CD14-positive monocyte (primary cell): ENCODE results near the gene GIGYF1. TPM values are rescaled to one million over a fixed set of nuclear protein-coding genes. Genes with fewer than 3 reads are reported as not detected.
A peak's percentile ranks its signal among the peaks of the same experiment; 100 is the strongest.

Experiments
- DNase-seq, 3 donors: peaks; one replicate each; pipeline ENCODE4 v3.0.0-alpha.2; 2011 to 2022
- H2AFZ ChIP-seq: 2 replicates; pipeline ENCODE4 v1.6.0; 2012; ENCODE audit warnings: mild to moderate bottlenecking, low read depth, low read length, inconsistent platforms; ENCODE audit not compliant: insufficient read depth, poor library complexity, severe bottlenecking
- H3K27ac ChIP-seq, 2 donors: 1 replicate in 1 of 2; 2 replicates in 1 of 2; pipeline ENCODE4 v1.5.1; 2012 to 2013; ENCODE audit warnings: low read length in 2 of 2, control low read depth in 1 of 2, inconsistent platforms in 1 of 2, low read depth in 1 of 2, mild to moderate bottlenecking in 1 of 2
- H3K27me3 ChIP-seq, 2 donors: one replicate each; pipeline versions ENCODE4 v1.6.0 to v1.6.1; 2011 to 2013; ENCODE audit warnings: low read length in 2 of 2; ENCODE audit not compliant: control insufficient read depth in 2 of 2, insufficient read depth in 2 of 2
- H3K36me3 ChIP-seq, 2 donors: replicated peaks in 1 of 2; 1 replicate in 1 of 2; 2 replicates in 1 of 2; pipeline versions ENCODE4 v1.5.1 to v1.6.1; 2012 to 2013; ENCODE audit warnings: low read length in 2 of 2, control low read depth in 1 of 2, inconsistent platforms in 1 of 2, mild to moderate bottlenecking in 1 of 2; ENCODE audit not compliant: insufficient read depth in 2 of 2, control insufficient read depth in 1 of 2
- H3K4me1 ChIP-seq, 2 donors: 1 replicate in 1 of 2; 2 replicates in 1 of 2; pipeline versions ENCODE4 v1.5.1 to v1.6.1; 2012 to 2013; ENCODE audit warnings: low read length in 2 of 2, control low read depth in 1 of 2, inconsistent platforms in 1 of 2, mild to moderate bottlenecking in 1 of 2, moderate library complexity in 1 of 2; ENCODE audit not compliant: insufficient read depth in 2 of 2, control insufficient read depth in 1 of 2
- H3K4me2 ChIP-seq: replicated peaks from 2 replicates; pipeline ENCODE3; 2012; ENCODE audit warnings: low read length, moderate library complexity, mild to moderate bottlenecking; ENCODE audit not compliant: poor library complexity, severe bottlenecking; ENCODE audit errors: extremely low read depth
- H3K4me3 ChIP-seq, 3 experiments: fragments of 200-600 bp in 1 of 3; sonication (generic) in 1 of 3; replicated peaks in 1 of 3; 1 replicate in 2 of 3; 2 replicates in 1 of 3; pipeline ENCODE4 v1.5.1; 2011 to 2013; ENCODE audit warnings: low read length in 3 of 3, mild to moderate bottlenecking in 3 of 3, control low read depth in 2 of 3, low read depth in 2 of 3, inconsistent platforms in 1 of 3, moderate library complexity in 1 of 3
- H3K79me2 ChIP-seq: 2 replicates; pipeline ENCODE4 v1.6.0; 2012; ENCODE audit warnings: mild to moderate bottlenecking, control low read depth, inconsistent platforms, low read length, moderate library complexity; ENCODE audit not compliant: insufficient read depth
- H3K9ac ChIP-seq: 2 replicates; pipeline ENCODE4 v1.6.0; 2017; ENCODE audit warnings: low read length, mild to moderate bottlenecking; ENCODE audit not compliant: insufficient read depth, poor library complexity, severe bottlenecking
- H3K9me3 ChIP-seq, 2 donors: replicated peaks in 1 of 2; 1 replicate in 1 of 2; 2 replicates in 1 of 2; pipeline versions ENCODE4 v1.5.1 to v1.6.1; 2012 to 2013; ENCODE audit warnings: low read length in 2 of 2, control low read depth in 1 of 2; ENCODE audit not compliant: control insufficient read depth in 1 of 2, insufficient read depth in 1 of 2
- H4K20me1 ChIP-seq: 2 replicates; pipeline ENCODE4 v1.6.0; 2012; ENCODE audit warnings: mild to moderate bottlenecking, low read length, control low read depth, moderate library complexity; ENCODE audit not compliant: insufficient read depth
- H3K27ac Mint-ChIP-seq, 7 donors: one replicate each; pipeline ENCODE4 v1.8.0; 2020; ENCODE audit warnings: mild to moderate bottlenecking in 7 of 7, mixed read lengths in 7 of 7, moderate library complexity in 6 of 7, inconsistent platforms in 2 of 7
- H3K27me3 Mint-ChIP-seq, 3 donors: one replicate each; pipeline ENCODE4 v1.8.0; 2021 to 2022; ENCODE audit warnings: low read depth in 3 of 3, mild to moderate bottlenecking in 3 of 3, mixed read lengths in 3 of 3, moderate library complexity in 3 of 3, inconsistent platforms in 1 of 3
- H3K36me3 Mint-ChIP-seq, 2 donors: one replicate each; pipeline ENCODE4 v1.8.0; 2020; ENCODE audit warnings: mixed read lengths in 2 of 2, inconsistent platforms in 1 of 2, mild to moderate bottlenecking in 1 of 2
- H3K4me1 Mint-ChIP-seq: one replicate; pipeline ENCODE4 v1.8.0; 2020; ENCODE audit warnings: mild to moderate bottlenecking, mixed read lengths
- H3K4me3 Mint-ChIP-seq, 2 donors: one replicate each; pipeline ENCODE4 v1.8.0; 2020; ENCODE audit warnings: mild to moderate bottlenecking in 2 of 2, mixed read lengths in 2 of 2, moderate library complexity in 1 of 2
- H3K9me3 Mint-ChIP-seq, 7 donors: one replicate each; pipeline ENCODE4 v1.8.0; 2020 to 2022; ENCODE audit warnings: mixed read lengths in 7 of 7, mild to moderate bottlenecking in 6 of 7, moderate library complexity in 6 of 7, inconsistent platforms in 2 of 7
- WGBS: methylation state at CpG from one replicate; pipeline ENCODE4 v1.1.5; 2013; ENCODE audit warnings: missing lambda C conversion rate; ENCODE audit not compliant: insufficient coverage; 5-methylcytosine and 5-hydroxymethylcytosine counted together
- intact Hi-C, 2 donors: fragments of 100-400 bp; cut with micrococcal nuclease; formaldehyde crosslinking; loops; one replicate each; pipeline versions ENCODE4 v1.15.0 to v1.15.1; 2023
- polyA minus RNA-seq: library from RNA; depleted of rRNA, polyadenylated mRNA; stranded (reverse); fragments of >200 nt; gene quantifications from 2 replicates; pipeline ENCODE4 v1.2.3, GENCODE V29; 2012
- polyA plus RNA-seq, 3 donors: library from polyadenylated mRNA; depleted of rRNA in 1 of 3; unstranded in 2 of 3; stranded (reverse) in 1 of 3; fragments of 300-500 nt in 2 of 3; fragments of >200 nt in 1 of 3; fragmentation: Illumina TruSeq in 2 of 3; gene quantifications; 1 replicate in 2 of 3; 2 replicates in 1 of 3; pipeline ENCODE4 v1.2.3, GENCODE V29; 2012 to 2021
- total RNA-seq, 12 experiments: library from RNA in 1 of 12; stranded (reverse) in 1 of 12; fragments of 120-200 nt in 1 of 12; gene quantifications; one replicate each; pipeline ENCODE4 v1.2.4 and lab custom pipeline; 2013 to 2026; ENCODE audit warnings: mixed read lengths in 6 of 12, inconsistent platforms in 1 of 12
- TF ChIP-seq, protein P1 (sequence below): fragments of 200-600 bp; IDR thresholded peaks from one replicate; pipeline ENCODE4 v1.8.0; 2022; ENCODE audit warnings: antibody characterized with exemption, mild to moderate bottlenecking

The GIGYF1 gene, protein sequence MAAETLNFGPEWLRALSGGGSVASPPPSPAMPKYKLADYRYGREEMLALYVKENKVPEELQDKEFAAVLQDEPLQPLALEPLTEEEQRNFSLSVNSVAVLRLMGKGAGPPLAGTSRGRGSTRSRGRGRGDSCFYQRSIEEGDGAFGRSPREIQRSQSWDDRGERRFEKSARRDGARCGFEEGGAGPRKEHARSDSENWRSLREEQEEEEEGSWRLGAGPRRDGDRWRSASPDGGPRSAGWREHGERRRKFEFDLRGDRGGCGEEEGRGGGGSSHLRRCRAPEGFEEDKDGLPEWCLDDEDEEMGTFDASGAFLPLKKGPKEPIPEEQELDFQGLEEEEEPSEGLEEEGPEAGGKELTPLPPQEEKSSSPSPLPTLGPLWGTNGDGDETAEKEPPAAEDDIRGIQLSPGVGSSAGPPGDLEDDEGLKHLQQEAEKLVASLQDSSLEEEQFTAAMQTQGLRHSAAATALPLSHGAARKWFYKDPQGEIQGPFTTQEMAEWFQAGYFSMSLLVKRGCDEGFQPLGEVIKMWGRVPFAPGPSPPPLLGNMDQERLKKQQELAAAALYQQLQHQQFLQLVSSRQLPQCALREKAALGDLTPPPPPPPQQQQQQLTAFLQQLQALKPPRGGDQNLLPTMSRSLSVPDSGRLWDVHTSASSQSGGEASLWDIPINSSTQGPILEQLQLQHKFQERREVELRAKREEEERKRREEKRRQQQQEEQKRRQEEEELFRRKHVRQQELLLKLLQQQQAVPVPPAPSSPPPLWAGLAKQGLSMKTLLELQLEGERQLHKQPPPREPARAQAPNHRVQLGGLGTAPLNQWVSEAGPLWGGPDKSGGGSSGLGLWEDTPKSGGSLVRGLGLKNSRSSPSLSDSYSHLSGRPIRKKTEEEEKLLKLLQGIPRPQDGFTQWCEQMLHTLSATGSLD (N-terminal part only)
- total RNA-seq (2013) = 20.1 TPM
- polyA plus RNA-seq (10 to 100 TPM in 1 of 3 donors, under 1 TPM in 2; 0.30 to 30.6 (median 0.34) TPM), polyA minus RNA-seq (19.5 and 28.6 TPM in 2 replicates), total RNA-seq (lab: John Stamatoyannopoulos, UW) (30.6 to 93.4 (median 73.3) reads per million in 11 experiments)

DNA sequence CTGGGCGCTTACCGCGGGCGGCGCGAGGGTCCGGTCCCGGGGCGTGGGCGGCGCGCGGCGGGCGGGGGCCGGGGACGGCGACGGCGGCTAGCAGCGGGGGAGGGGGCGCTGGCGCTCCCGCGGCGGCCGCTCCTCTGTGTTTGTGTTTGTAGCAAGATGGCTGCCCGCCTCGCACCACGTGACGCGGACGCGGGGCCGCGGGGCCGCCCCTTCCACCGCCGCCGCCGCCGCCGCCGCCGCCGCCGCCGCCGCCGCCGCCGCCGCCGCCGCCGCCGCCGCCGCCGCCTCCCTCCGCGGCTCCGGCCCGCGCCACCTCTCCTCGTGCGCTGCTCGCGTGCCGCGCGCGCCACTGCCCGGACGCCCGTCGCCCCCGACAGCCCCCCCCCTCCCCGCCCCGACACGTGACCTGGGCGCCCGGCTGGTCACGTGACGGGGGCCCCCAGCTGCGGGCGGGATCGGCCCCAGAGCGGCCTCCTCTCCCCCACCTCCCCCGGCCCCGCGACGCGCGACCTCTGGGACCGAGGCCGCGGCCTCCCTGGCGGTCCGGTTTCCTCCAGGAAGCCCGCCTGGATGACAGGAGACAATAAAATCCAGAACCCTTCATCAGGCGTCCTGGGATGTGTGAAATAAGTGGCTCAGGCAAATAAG is at the start of gene GIGYF1:
TSS of gene GIGYF1 (minus strand) at position 153 of the 648 bp plus-strand sequence. CDS start 6,012 bp downstream, outside the sequence.
- Mint-ChIP-seq H3K36me3 (peaks cover 2 to 6% of the 10 kb centered on the region in 2 donors), H3K4me1 (peaks cover 21% of the 10 kb centered on the region)

More for the DNA sequence above, at the start of gene GIGYF1:
- Histone ChIP-seq H3K4me2 (peak within 1 kb of the TSS; percentile 89), H3K9me3 (no peaks in the 10 kb centered on the region), H3K4me1 (peaks cover 28 to 35% of the 10 kb centered on the region in 2 donors), H4K20me1 (peaks cover 43% of the 10 kb centered on the region), H3K27me3 (peaks cover 0 to 20% of the 10 kb centered on the region in 2 donors), H3K4me3 (peak within 1 kb of the TSS; percentile 62 to 88 (median 79)), H3K27ac (peak within 1 kb of the TSS; percentile 27 to 49), H3K79me2 (peaks cover 46% of the 10 kb centered on the region), H3K9ac (peak within 1 kb of the TSS; percentile 81), H2AFZ (peak within 1 kb of the TSS; percentile 72), H3K36me3 (peaks cover 3 to 10% of the 10 kb centered on the region in 2 donors)
- DNase-seq = peak; percentile 56 to 74 (median 62)
- Mint-ChIP-seq H3K4me3 (peak within 1 kb of the TSS; percentile 94 to 98), H3K27ac (peak within 1 kb of the TSS; percentile 46 to 89 (median 80)), H3K9me3 (no peaks in the 10 kb centered on the region), H3K27me3 (peaks cover 20 to 31% (median 24%) of the 10 kb centered on the region in 3 donors)
- intact Hi-C loops = no loop called here
- TF ChIP-seq, protein P1, sequence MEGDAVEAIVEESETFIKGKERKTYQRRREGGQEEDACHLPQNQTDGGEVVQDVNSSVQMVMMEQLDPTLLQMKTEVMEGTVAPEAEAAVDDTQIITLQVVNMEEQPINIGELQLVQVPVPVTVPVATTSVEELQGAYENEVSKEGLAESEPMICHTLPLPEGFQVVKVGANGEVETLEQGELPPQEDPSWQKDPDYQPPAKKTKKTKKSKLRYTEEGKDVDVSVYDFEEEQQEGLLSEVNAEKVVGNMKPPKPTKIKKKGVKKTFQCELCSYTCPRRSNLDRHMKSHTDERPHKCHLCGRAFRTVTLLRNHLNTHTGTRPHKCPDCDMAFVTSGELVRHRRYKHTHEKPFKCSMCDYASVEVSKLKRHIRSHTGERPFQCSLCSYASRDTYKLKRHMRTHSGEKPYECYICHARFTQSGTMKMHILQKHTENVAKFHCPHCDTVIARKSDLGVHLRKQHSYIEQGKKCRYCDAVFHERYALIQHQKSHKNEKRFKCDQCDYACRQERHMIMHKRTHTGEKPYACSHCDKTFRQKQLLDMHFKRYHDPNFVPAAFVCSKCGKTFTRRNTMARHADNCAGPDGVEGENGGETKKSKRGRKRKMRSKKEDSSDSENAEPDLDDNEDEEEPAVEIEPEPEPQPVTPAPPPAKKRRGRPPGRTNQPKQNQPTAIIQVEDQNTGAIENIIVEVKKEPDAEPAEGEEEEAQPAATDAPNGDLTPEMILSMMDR = no peak
- WGBS = under 1% methylated on average over 52 of the region's 102 CpGs
